GM23338 (cell line): ENCODE measurements around the gene FKRP. TPM values are rescaled to one million over a fixed set of nuclear protein-coding genes. Genes with fewer than 3 reads are reported as not detected.
"Not testable (repeated sequence)": the region's sequence is repeated elsewhere in the genome, so short reads cannot be mapped to it uniquely, and the experiment has no call there.

Source experiments
- ATAC-seq: fragments of 200-7000 bp; cut with Tn5 transposase; 3 replicates; pipeline ENCODE4 v1.9.1; 2020
- DNase-seq: peaks from one replicate; pipeline ENCODE4 v3.0.0-alpha.2; 2015; ENCODE audit warnings: low spot score
- H2AFZ ChIP-seq: fragments of 200-600 bp; sonication (generic); 2 replicates; pipeline ENCODE4 v1.8.0; 2016; ENCODE audit warnings: antibody characterized with exemption, mild to moderate bottlenecking, moderate library complexity
- H3F3A ChIP-seq: fragments of 200-600 bp; sonication (generic); replicated peaks from 2 replicates; pipeline ENCODE4 v1.8.0; 2017; ENCODE audit warnings: antibody characterized with exemption, mixed run types, low read depth
- H3K27ac ChIP-seq: fragments of 200-600 bp; sonication (generic); 2 replicates; pipeline ENCODE4 v1.6.1; 2016; ENCODE audit warnings: low read depth
- H3K27me3 ChIP-seq: fragments of 200-600 bp; sonication (generic); 2 replicates; pipeline ENCODE4 v1.8.0; 2016; ENCODE audit warnings: mild to moderate bottlenecking, mixed run types, moderate library complexity; ENCODE audit not compliant: insufficient read depth
- H3K36me3 ChIP-seq: fragments of 200-600 bp; sonication (generic); 2 replicates; pipeline ENCODE4 v1.8.0; 2016; ENCODE audit warnings: mild to moderate bottlenecking; ENCODE audit not compliant: insufficient read depth
- H3K4me1 ChIP-seq: fragments of 200-600 bp; sonication (generic); 2 replicates; pipeline ENCODE4 v1.8.0; 2016; ENCODE audit warnings: mild to moderate bottlenecking, moderate library complexity; ENCODE audit not compliant: insufficient read depth
- H3K4me2 ChIP-seq: fragments of 200-600 bp; sonication (generic); 2 replicates; pipeline ENCODE4 v1.7.1; 2017; ENCODE audit warnings: mixed run types
- H3K4me3 ChIP-seq: fragments of 200-600 bp; sonication (generic); 2 replicates; pipeline ENCODE4 v1.6.1; 2016; ENCODE audit warnings: mixed run types
- H3K79me2 ChIP-seq: fragments of 200-600 bp; sonication (generic); replicated peaks from 2 replicates; pipeline ENCODE4 v1.8.0; 2017; ENCODE audit warnings: mild to moderate bottlenecking; ENCODE audit not compliant: insufficient read depth
- H3K9me2 ChIP-seq: fragments of 200-600 bp; sonication (generic); 2 replicates; pipeline ENCODE4 v1.8.0; 2017; ENCODE audit not compliant: insufficient read depth
- H4K20me1 ChIP-seq: fragments of 200-600 bp; sonication (generic); replicated peaks from 2 replicates; pipeline ENCODE4 v1.8.0; 2017; ENCODE audit warnings: mild to moderate bottlenecking; ENCODE audit not compliant: insufficient read depth
- H3K27ac Mint-ChIP-seq: 2 replicates; pipeline ENCODE4 v1.8.0; 2020; ENCODE audit warnings: inconsistent platforms, mild to moderate bottlenecking, moderate library complexity, mixed read lengths
- H3K27me3 Mint-ChIP-seq: 3 replicates; pipeline ENCODE4 v1.8.0; 2022; ENCODE audit warnings: low read depth, mild to moderate bottlenecking, moderate library complexity, mixed read lengths, inconsistent platforms; ENCODE audit not compliant: insufficient read depth, poor library complexity
- H3K36me3 Mint-ChIP-seq: 3 replicates; pipeline ENCODE4 v1.8.0; 2021; ENCODE audit warnings: low read depth, mild to moderate bottlenecking, inconsistent platforms, moderate library complexity, mixed read lengths
- H3K4me1 Mint-ChIP-seq: 3 replicates; pipeline ENCODE4 v1.8.0; 2020; ENCODE audit warnings: mild to moderate bottlenecking, inconsistent platforms, mixed read lengths
- H3K4me3 Mint-ChIP-seq: 3 replicates; pipeline ENCODE4 v1.8.0; 2021; ENCODE audit warnings: moderate library complexity, mild to moderate bottlenecking, inconsistent platforms, mixed read lengths
- H3K9me3 Mint-ChIP-seq: 3 replicates; pipeline ENCODE4 v1.8.0; 2020; ENCODE audit warnings: moderate library complexity, mild to moderate bottlenecking, inconsistent platforms, mixed read lengths
- CREB1 ChIP-seq: fragments of 250-450 bp; sonication (Bioruptor Pico); IDR thresholded peaks from 2 replicates; pipeline ENCODE4 v1.5.0; 2020; ENCODE audit warnings: low read depth, mild to moderate bottlenecking, moderate library complexity
- EZH2 ChIP-seq: fragments of 200-600 bp; sonication (generic); IDR thresholded peaks from one replicate; pipeline ENCODE4 v1.8.0; 2017; ENCODE audit warnings: antibody characterized with exemption, mild to moderate bottlenecking, low read depth; ENCODE audit not compliant: unreplicated experiment
- EZH2phosphoT487 ChIP-seq: fragments of 200-600 bp; sonication (generic); IDR thresholded peaks from one replicate; pipeline ENCODE4 v1.8.1; 2018; ENCODE audit warnings: antibody characterized with exemption; ENCODE audit not compliant: unreplicated experiment
- JUNB ChIP-seq: IDR thresholded peaks from one replicate; pipeline ENCODE4 v1.6.1; 2016; ENCODE audit warnings: antibody characterized with exemption; ENCODE audit not compliant: unreplicated experiment
- POLR2AphosphoS5 ChIP-seq: IDR thresholded peaks from 2 replicates; pipeline ENCODE4 v1.6.1; 2016; ENCODE audit warnings: antibody characterized with exemption, low read depth
- ZNF331 ChIP-seq: fragments of 250-450 bp; sonication (Bioruptor Pico); IDR thresholded peaks from 2 replicates; pipeline ENCODE4 v1.5.0; 2020; ENCODE audit warnings: low read depth, mild to moderate bottlenecking, moderate library complexity
- polyA plus RNA-seq: library from polyadenylated mRNA; unstranded; fragments of >200 nt; fragmentation: Nextera tagmentation; extraction: Ambion mirVana; gene quantifications from 2 replicates; pipeline ENCODE4 v1.2.1, GENCODE V29; 2016
- total RNA-seq: library from RNA; depleted of rRNA; stranded (reverse); fragments of >200 nt; shearing (Covaris generic); gene quantifications from 2 replicates; pipeline ENCODE4 v1.2.3, GENCODE V29; 2014

Gene FKRP
- total and polyA plus RNA-seq, 2 experiments from 2014 or later, result 11.5 to 31.9 TPM

- H3K36me3 ChIP-seq, result peaks cover 54% of the 10 kb centered on the region
Observed at GRCh38 chr19:46776927-46777911, 31.4 kb downstream of the FKRP start.

DNA sequence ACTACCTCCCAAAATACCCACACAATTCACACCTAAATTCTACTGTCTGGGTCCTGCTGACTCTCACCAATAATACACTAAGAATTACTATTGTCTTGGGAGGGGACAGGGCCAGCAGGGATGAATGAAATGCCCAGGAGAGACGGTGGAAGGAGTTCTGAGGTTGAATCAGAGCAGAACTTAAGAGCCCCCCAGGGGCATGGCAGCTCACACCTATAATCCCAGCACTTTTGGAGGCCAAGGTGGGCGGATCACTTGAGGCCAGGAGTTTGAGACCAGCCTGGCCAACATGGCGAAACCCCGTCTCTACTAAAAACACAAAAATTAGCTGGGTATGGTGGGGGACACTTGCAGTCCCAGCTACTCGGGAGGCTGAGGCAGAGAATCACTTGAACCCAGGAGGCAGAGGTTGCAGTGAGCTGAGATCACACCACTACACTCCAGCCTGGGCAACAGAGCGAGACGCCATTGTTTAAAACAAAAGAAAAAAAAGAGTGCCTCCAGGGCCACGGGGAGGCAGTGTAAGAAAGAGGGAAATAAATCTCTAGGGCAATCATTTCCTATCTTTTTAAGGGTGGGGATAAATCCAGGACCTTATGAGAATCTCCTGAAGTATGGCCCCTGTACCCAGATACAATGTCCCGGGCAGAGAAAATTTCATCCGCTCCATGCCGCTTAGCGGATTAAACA is 32.2 kb downstream of the FKRP start:
- 0 out of 2 replicates have a peak overlapping the region, but pooled peaks have one; percentile 74 for H3K27ac Mint-ChIP-seq
- Histone ChIP-seq H3K27ac (peak overlapping the region; percentile 70), H4K20me1 (peaks cover 47% of the 10 kb centered on the region), H3K79me2 (peaks cover 24% of the 10 kb centered on the region), H3F3A (peaks cover 49% of the 10 kb centered on the region), H3K36me3 (peaks cover 62% of the 10 kb centered on the region)
- not testable (repeated sequence) for H3K9me2 ChIP-seq, H3K4me1 Mint-ChIP-seq, H3K27me3 ChIP-seq, H3K4me2 ChIP-seq, H3K4me1 ChIP-seq, H3K9me3 Mint-ChIP-seq, ATAC-seq, H2AFZ ChIP-seq, H3K4me3 ChIP-seq, DNase-seq, H3K4me3 Mint-ChIP-seq
- peaks cover 20% of the 10 kb centered on the region for H3K27me3 Mint-ChIP-seq
- peaks cover 94% of the 10 kb centered on the region for H3K36me3 Mint-ChIP-seq

More at GRCh38 chr19:46776927-46777911, 31.4 kb downstream of the FKRP start:
- ATAC-seq (peak; percentile 85), DNase-seq (peak; percentile 90)
- Mint-ChIP-seq H3K9me3 (no peaks in the 10 kb centered on the region), H3K4me1 (peaks cover 2% of the 10 kb centered on the region; the same call in 1 of the 3 replicates), H3K27me3 (peaks cover 17% of the 10 kb centered on the region), H3K27ac (no peak overlapping the region), H3K36me3 (peaks cover 92% of the 10 kb centered on the region), H3K4me3 (no peak overlapping the region)
- peaks cover 39% of the 10 kb centered on the region for H4K20me1 ChIP-seq
- no peak overlapping the region for H3K4me2 ChIP-seq
- H3K27ac ChIP-seq, result peak overlapping the region; percentile 72
- peaks cover 41% of the 10 kb centered on the region for H3F3A ChIP-seq
- no peaks in the 10 kb centered on the region for H3K4me1 ChIP-seq
- no peaks in the 10 kb centered on the region for H3K9me2 ChIP-seq
- no peak overlapping the region for H3K4me3 ChIP-seq
- no peaks in the 10 kb centered on the region for H3K27me3 ChIP-seq
- no peak for TF ChIP-seq EZH2phosphoT487
- 0 out of 2 replicates have a peak, but pooled peaks have one; percentile 6 for TF ChIP-seq POLR2AphosphoS5
- no peak for TF ChIP-seq EZH2
- TF ChIP-seq JUNB, result no peak
- TF ChIP-seq ZNF331, result no peak
- TF ChIP-seq CREB1, result no peak
- H2AFZ ChIP-seq, result no peak overlapping the region
- peaks cover 16% of the 10 kb centered on the region for H3K79me2 ChIP-seq

- Histone ChIP-seq H3K9me2 (no peaks in the 10 kb centered on the region), H3K4me3 (no peak overlapping the region), H3F3A (peaks cover 35% of the 10 kb centered on the region), H4K20me1 (peaks cover 46% of the 10 kb centered on the region), H2AFZ (no peak overlapping the region), H3K4me2 (no peak overlapping the region), H3K79me2 (peaks cover 68% of the 10 kb centered on the region), H3K4me1 (peaks cover 28% of the 10 kb centered on the region), H3K36me3 (peaks cover 56% of the 10 kb centered on the region), H3K27ac (peak overlapping the region; percentile 94), H3K27me3 (no peaks in the 10 kb centered on the region)
- DNase-seq, result no peak
- Mint-ChIP-seq H3K4me3 (peak overlapping the region; percentile 97), H3K9me3 (peaks cover 5% of the 10 kb centered on the region; the same call in 1 of the 3 replicates), H3K27me3 (peaks cover 29% of the 10 kb centered on the region), H3K4me1 (peaks cover 35% of the 10 kb centered on the region), H3K36me3 (peaks cover 96% of the 10 kb centered on the region), H3K27ac (peak overlapping the region; percentile 100)
- ATAC-seq, result no peak
- TF ChIP-seq ZNF331, result no peak
- peak; percentile 43 for TF ChIP-seq POLR2AphosphoS5
Observed at GRCh38 chr19:46782355-46783019, 36.6 kb downstream of the FKRP start.
